T-helper 2 cell treated with Interferon-gamma antibody and Interleukin-4, amounts not matched to agents 5 μg/mL and 100 μg/mL, for 36 hours (primary cell): ENCODE results near the gene PEX14.

Source experiments
- DNase-seq: peaks from one replicate; pipeline ENCODE4 v3.0.0; 2021; ENCODE audit warnings: low spot score
- H3K27ac Mint-ChIP-seq: one replicate; pipeline ENCODE4 v1.8.0; 2021; ENCODE audit warnings: mild to moderate bottlenecking, mixed read lengths
- H3K27me3 Mint-ChIP-seq: one replicate; pipeline ENCODE4 v1.8.0; 2021; ENCODE audit warnings: low read depth, mixed read lengths
- H3K36me3 Mint-ChIP-seq: one replicate; pipeline ENCODE4 v1.8.0; 2021; ENCODE audit warnings: low read depth, mixed read lengths
- H3K4me1 Mint-ChIP-seq: one replicate; pipeline ENCODE4 v1.8.0; 2021; ENCODE audit warnings: low read depth, mixed read lengths
- H3K4me3 Mint-ChIP-seq: one replicate; pipeline ENCODE4 v1.8.0; 2022; ENCODE audit warnings: mild to moderate bottlenecking, moderate library complexity, mixed read lengths
- H3K9me3 Mint-ChIP-seq: one replicate; pipeline ENCODE4 v1.8.0; 2021; ENCODE audit warnings: mixed read lengths

PEX14 gene

DNA sequence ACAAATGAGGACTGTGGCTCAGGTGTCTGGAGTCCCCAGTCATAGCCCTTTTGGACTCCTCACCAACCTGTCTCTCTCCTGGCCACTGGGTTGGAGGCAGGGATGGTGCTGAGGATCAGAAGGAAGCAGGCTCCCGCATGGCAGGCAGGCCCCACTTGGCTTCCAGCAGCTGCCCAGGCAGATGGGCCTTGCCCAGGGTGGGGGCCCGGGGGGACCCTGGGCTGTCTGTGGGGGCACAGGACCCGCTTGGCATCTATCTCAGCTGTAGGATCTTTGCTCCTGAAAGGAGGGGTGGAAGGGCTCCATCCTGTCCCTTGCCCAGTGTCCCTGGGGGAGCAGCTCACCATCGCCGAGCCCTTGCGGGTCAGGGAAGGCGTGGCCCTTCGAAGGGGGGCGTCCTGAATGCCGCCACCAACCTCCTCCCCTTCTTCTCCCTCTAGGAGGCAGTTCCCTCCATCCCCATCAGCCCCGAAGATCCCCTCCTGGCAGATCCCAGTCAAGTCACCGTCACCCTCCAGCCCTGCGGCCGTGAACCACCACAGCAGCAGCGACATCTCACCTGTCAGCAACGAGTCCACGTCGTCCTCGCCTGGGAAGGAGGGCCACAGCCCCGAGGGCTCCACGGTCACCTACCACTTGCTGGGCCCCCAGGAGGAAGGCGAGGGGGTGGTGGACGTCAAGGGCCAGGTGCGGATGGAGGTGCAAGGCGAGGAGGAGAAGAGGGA lies 154.5 kb downstream of the PEX14 start:
- no peak overlapping the region for H3K27ac Mint-ChIP-seq
- DNase-seq: no peak
- no peaks in the 10 kb centered on the region for H3K9me3 Mint-ChIP-seq
- H3K4me3 Mint-ChIP-seq: no peak overlapping the region
- no peaks in the 10 kb centered on the region for H3K36me3 Mint-ChIP-seq
- no peaks in the 10 kb centered on the region for H3K4me1 Mint-ChIP-seq
- H3K27me3 Mint-ChIP-seq: no peaks in the 10 kb centered on the region

DNA sequence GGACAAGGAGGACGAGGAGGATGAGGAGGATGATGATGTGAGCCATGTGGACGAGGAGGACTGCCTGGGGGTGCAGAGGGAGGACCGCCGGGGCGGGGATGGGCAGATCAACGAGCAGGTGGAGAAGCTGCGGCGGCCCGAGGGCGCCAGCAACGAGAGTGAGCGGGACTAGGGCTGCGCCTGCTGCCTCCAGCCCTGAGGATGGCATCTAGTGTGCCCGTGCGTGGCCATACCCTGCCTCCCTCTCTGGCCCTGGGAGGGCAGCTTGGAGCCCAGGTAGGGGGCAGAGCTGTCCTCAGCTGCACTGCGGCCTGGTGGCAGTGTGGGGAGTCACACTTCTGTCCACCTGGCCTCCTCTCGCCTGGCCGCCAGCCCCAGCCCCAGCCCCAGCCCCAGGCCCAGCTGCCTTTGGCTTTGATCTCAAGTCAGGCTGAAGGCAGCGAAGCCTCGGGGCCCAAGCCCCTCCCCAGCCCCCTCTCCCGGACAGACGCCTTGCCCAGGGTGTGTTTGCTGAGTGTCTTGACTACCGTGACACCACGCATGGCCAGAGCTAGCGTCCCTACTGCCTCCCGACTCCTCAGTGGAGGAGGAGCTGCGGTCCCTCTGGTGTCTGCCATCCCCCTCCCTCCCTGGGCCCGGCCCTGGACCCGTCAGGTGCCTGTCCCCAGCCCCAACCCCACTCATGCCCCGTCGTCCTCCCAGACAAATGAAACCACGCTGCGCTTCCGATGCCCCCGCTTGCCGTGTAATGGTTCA lies 155.2 kb downstream of the PEX14 start:
- no peak overlapping the region for H3K27ac Mint-ChIP-seq
- H3K4me1 Mint-ChIP-seq: no peaks in the 10 kb centered on the region
- H3K27me3 Mint-ChIP-seq: no peaks in the 10 kb centered on the region
- no peaks in the 10 kb centered on the region for H3K9me3 Mint-ChIP-seq
- DNase-seq: no peak
- no peak overlapping the region for H3K4me3 Mint-ChIP-seq
- H3K36me3 Mint-ChIP-seq: no peaks in the 10 kb centered on the region

DNA sequence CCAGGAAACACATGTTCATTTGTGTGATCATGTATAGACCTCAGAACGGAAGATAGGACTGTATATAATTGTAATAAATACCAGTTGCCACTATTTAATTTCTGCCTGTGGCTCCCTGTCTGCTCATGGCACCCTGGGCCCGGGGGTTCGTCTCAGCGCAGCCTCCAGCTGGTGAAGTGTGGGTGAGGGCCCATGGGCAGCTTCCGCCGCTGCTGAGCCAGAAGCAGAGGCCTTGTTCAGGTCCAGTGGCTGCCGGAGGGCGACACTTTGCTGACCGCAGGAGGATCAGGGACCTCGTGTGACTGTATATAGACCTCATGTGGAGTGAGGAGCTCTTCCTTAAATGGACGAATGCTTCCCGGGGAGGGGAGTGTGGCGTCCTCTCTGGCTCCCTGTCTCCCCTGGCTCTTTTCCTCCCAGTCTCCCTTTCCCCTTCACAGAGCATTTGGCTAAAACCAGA lies 155.9 kb downstream of the PEX14 start:
- Mint-ChIP-seq H3K4me1 (no peaks in the 10 kb centered on the region), H3K36me3 (no peaks in the 10 kb centered on the region), H3K27me3 (no peaks in the 10 kb centered on the region), H3K4me3 (no peak overlapping the region), H3K27ac (no peak overlapping the region), H3K9me3 (no peaks in the 10 kb centered on the region)
- no peak for DNase-seq

DNA sequence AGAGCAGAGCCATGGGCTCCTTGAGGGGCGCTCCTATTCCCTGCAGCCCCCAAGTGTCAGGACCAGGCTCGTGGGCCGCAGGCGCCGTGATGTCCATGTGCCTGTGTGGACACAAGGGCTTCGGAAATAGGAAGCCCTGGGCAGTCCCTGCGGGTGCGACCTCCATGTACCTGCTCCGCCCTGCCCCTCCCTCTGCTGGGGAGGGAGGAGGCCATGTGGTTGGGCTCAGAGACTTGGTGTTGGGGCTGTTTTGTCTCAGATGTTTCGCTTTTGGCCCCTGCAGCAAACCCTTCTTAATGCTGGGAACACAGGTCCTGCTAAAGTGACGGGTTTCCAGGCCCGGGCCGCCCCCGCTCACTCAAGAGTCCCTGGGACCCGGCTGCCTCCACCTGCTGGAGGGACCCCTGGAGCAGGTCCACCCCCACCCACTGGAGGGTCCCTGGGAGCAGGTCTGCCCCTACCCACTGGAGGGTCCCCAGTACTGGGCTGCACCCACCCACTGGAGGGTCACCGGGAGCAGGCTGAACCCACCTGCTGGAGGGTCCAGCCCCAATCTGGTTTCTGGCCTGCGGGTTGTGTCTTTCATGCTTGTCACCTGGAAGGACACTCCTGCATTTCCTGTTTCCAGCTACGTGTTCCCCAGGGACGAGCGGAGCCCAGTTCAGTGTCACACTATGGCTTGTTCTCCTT lies 156.5 kb downstream of the PEX14 start:
- H3K27ac Mint-ChIP-seq: no peak overlapping the region
- no peak overlapping the region for H3K4me3 Mint-ChIP-seq
- H3K36me3 Mint-ChIP-seq: no peaks in the 10 kb centered on the region
- no peaks in the 10 kb centered on the region for H3K4me1 Mint-ChIP-seq
- DNase-seq: no peak
- no peaks in the 10 kb centered on the region for H3K27me3 Mint-ChIP-seq
- no peaks in the 10 kb centered on the region for H3K9me3 Mint-ChIP-seq

DNA sequence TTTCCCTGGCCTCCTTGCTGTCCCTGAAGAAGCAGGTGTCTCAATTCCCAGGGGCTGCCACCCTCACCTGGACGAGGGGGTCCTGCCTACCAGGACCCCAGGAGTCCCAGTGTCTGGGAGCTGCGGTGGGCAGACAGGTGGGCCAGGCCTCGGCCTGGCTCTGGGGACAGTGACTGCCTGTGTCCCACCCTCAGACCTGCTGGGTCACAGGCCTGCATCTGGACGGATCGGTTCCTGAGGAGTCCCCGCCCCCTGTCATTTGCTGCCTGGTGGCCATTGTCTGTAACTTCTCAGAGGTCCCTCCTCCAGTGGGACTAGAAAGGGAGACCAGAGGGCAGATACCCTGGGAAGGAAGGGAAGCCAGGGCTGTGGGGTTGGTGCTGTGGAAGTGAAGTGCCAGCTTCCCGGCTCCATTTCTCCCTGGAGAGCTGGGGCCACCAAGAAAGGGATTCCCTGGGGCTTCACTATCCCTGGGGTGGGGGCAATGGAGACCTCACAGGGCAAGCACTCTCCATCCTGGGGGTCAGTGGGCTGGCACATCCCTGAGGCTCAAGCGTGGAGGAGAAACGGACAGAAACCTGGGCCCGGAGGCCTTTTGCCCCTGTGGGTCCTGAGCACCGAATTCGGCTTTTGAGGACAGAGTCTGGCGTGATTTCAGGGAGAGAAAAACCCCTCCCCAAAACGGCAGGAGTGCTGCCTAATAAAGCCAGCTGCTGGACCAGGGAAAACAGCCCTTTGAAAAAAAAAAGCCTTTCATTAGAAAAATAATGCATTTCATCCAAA lies 157.3 kb downstream of the PEX14 start:
- Mint-ChIP-seq H3K9me3 (no peaks in the 10 kb centered on the region), H3K36me3 (peaks cover under 1% of the 10 kb centered on the region), H3K27ac (no peak overlapping the region), H3K4me3 (no peak overlapping the region), H3K4me1 (no peaks in the 10 kb centered on the region), H3K27me3 (peaks cover under 1% of the 10 kb centered on the region)
- DNase-seq: no peak

DNA sequence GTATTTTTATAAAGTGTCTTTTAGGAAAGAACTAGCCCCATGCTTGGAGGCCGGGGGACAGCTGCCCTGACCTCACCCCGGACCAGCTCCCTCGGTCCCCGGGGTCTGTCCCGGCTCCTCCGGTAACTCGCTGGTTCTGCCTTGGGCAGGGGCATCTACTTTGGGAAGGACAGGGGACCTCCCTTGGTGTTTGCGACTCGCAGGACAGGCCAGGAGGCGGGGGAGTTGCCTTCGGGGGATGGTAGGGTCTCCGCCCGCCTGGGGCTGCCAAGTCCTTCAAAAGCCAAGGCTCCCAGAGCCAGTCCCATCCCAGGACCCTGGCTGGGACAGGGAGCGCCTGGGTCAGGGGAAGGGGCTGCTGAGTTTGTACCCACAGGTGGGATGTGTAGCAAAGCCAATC lies 157.9 kb downstream of the PEX14 start:
- no peaks in the 10 kb centered on the region for H3K4me1 Mint-ChIP-seq
- no peaks in the 10 kb centered on the region for H3K9me3 Mint-ChIP-seq
- DNase-seq: no peak
- H3K27me3 Mint-ChIP-seq: peaks cover 3% of the 10 kb centered on the region
- H3K27ac Mint-ChIP-seq: no peak overlapping the region
- no peak overlapping the region for H3K4me3 Mint-ChIP-seq
- H3K36me3 Mint-ChIP-seq: peaks cover 3% of the 10 kb centered on the region

DNA sequence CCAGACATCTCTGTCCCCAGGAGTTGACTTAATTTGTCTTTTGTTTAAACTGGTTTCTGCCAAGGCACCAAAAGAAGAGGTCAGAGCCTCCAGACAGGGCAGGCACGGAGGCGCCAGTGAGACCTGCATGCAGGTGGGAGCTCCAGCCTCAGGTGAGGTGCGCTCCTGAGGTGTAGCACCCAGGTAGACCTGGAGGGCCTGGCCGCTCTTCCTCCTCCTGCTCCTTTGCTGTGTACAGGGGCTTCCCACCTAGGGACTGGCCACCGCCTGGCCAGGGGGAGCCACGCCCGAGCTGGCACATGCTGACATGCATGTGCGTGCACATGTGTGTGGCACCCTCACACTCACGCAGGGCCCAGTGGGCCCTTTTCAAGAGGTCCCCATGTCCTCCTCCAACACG lies 158.7 kb downstream of the PEX14 start:
- H3K4me3 Mint-ChIP-seq: no peak overlapping the region
- H3K27ac Mint-ChIP-seq: no peak overlapping the region
- DNase-seq: no peak

DNA sequence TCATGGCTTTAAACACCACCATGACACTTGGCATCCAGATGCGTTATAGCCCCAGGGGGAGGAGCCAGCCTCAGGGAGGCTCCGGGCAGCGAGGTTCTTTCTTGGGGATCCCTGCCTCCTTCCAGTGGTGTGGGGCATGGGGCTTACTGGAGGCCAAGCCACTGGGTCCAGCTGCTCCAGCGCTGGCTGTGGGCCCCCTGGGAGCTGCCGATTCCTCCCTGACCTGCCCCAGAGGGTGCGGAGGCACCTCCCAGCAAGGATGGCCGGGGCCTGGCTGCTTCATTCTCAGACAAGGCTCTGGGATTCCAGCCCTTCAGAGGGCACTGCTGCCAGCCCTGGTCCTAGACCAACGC lies 159.3 kb downstream of the PEX14 start:
- peaks cover 6% of the 10 kb centered on the region for H3K27me3 Mint-ChIP-seq
- no peaks in the 10 kb centered on the region for H3K4me1 Mint-ChIP-seq

More for the DNA sequence above, 158.7 kb downstream of the PEX14 start:
- peaks cover 3% of the 10 kb centered on the region for H3K36me3 Mint-ChIP-seq
- H3K27me3 Mint-ChIP-seq: peaks cover 6% of the 10 kb centered on the region
- no peaks in the 10 kb centered on the region for H3K9me3 Mint-ChIP-seq
- no peaks in the 10 kb centered on the region for H3K4me1 Mint-ChIP-seq

DNA sequence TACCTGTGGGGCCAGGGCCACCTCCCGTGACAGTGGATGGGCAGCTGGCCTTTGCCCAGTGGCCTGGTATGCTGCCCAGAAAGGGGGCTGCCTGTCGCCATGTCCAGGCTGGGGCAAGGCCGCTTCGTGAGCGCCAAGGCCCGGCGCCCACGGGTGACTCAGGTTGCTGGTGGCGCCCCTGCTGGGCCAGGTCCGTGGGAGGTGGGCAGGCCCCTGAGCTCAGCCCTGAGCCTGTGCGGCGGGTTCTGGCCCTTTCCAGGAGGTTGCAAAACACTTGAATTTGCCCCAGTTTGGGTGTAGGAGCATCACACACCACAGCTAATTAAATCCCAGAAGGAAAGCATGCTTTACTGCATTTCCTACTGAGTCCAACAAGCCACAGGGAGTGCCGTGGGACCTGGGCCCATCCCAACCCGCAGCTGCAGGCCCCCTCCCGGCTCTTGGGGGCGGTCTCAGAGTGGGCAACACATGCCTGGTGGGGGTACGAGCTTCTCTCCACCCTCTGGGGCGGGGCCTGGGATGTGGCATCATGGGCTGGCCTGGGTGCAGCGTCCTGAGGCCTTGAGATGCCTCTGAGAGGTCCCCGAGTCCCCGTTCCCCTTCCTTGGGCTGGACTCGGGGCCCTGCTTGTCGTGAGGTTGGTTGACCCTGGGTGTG lies 159.8 kb downstream of the PEX14 start:
- no peaks in the 10 kb centered on the region for H3K4me1 Mint-ChIP-seq
- no peaks in the 10 kb centered on the region for H3K9me3 Mint-ChIP-seq
- peaks cover 6% of the 10 kb centered on the region for H3K27me3 Mint-ChIP-seq
- no peak overlapping the region for H3K4me3 Mint-ChIP-seq
- H3K36me3 Mint-ChIP-seq: peaks cover 3% of the 10 kb centered on the region
- no peak overlapping the region for H3K27ac Mint-ChIP-seq
- DNase-seq: no peak

More for the DNA sequence above, 159.3 kb downstream of the PEX14 start:
- no peak overlapping the region for H3K4me3 Mint-ChIP-seq
- H3K27ac Mint-ChIP-seq: no peak overlapping the region
- peaks cover 3% of the 10 kb centered on the region for H3K36me3 Mint-ChIP-seq
- no peak for DNase-seq
- H3K9me3 Mint-ChIP-seq: no peaks in the 10 kb centered on the region

DNA sequence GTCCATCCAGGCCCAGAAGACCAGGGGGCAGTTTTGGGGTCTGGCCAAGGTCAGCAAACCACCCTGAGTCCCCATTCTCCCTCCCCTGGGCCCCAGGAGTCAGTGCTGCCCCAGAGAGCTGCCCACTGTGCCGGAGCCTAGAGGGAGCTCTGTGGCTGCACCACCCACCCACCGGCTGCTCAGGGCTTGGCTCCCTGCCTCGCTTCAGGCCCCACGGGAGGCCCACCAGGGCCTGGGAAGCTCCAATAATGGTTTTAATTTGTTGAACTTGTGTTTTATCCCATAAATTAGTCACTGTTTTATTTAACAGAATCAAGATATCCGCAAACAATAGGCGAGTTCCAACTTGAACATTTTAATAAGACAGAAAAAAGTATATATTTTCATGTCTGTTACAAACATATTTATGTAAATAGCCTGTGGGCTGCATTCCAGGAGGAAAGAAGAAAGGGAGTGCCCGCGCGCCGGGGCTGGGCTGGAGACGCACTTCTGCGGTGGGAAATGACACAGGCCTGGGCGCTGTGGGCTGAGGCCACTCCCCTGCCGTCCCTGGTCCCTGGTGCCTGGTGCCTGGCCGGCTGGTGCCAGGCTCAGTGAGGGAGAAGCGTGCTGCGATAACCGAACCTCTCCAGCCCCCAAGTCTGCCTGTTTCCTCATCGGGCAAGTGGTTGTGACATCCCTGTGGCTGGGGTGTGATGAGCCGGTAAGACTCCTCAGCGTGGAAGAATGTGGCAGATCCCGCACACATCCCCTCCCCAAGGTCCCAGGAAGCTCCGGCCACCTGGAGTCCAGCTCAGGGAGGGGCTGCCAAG lies 160.5 kb downstream of the PEX14 start:
- H3K4me3 Mint-ChIP-seq: no peak overlapping the region
- H3K27ac Mint-ChIP-seq: no peak overlapping the region
- H3K27me3 Mint-ChIP-seq: peaks cover 6% of the 10 kb centered on the region
- DNase-seq: no peak
- no peaks in the 10 kb centered on the region for H3K4me1 Mint-ChIP-seq
- peaks cover 3% of the 10 kb centered on the region for H3K36me3 Mint-ChIP-seq
- no peaks in the 10 kb centered on the region for H3K9me3 Mint-ChIP-seq

DNA sequence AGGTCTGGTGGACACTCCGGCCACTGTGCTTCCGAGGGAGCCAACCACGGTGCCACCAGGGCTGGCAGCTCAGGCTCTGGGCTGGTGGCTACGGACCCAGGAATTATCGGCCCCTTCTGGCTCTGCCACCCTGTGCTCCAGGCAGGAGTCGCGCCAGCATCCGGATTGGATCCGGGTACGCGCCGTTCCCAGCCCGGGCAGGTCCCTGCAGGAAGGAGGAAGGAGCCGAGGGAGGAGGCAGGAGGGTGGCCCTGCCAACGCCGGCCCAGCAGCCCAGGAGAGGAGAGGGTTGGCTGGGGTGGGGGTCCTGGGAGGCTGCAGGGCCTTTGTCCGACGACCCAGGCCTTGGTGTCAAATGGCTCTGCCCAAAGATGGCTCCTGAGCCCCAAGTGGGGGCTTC lies 161.2 kb downstream of the PEX14 start:
- Mint-ChIP-seq H3K27ac (no peak overlapping the region), H3K4me1 (no peaks in the 10 kb centered on the region), H3K9me3 (no peaks in the 10 kb centered on the region), H3K4me3 (no peak overlapping the region), H3K27me3 (peaks cover 6% of the 10 kb centered on the region), H3K36me3 (peaks cover 3% of the 10 kb centered on the region)
- no peak for DNase-seq

DNA sequence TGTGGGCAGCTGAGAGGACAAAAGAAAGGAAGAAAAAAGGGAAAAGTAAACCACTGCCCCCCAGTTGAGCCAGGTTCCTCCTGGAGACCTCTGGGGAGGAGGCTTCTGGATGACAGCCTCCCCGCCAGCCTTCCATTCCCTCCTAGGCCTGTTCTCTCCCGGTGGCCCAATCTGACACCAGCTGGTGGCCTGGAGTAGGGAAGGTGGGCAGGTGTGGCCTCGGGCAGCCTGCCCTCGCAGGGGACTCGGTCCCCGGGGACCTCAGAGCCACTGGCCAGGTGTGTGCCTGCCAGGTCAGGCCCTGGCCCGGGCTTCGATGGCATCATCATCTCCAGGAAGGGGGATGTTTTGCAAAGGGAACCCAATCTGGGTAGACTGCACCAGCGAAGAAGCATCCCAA lies 162.7 kb downstream of the PEX14 start:
- no peak for DNase-seq
- H3K9me3 Mint-ChIP-seq: no peaks in the 10 kb centered on the region
- no peak overlapping the region for H3K4me3 Mint-ChIP-seq
- no peaks in the 10 kb centered on the region for H3K4me1 Mint-ChIP-seq
- no peak overlapping the region for H3K27ac Mint-ChIP-seq
- H3K36me3 Mint-ChIP-seq: peaks cover 3% of the 10 kb centered on the region
- peaks cover 6% of the 10 kb centered on the region for H3K27me3 Mint-ChIP-seq
